Measurements from ENCODE around the gene SOX12.

SOX12 gene

GRCh38 chr20:341682-342081 lies 16.3 kb downstream of the SOX12 start:
- TF ChIP-seq, protein P1, sequence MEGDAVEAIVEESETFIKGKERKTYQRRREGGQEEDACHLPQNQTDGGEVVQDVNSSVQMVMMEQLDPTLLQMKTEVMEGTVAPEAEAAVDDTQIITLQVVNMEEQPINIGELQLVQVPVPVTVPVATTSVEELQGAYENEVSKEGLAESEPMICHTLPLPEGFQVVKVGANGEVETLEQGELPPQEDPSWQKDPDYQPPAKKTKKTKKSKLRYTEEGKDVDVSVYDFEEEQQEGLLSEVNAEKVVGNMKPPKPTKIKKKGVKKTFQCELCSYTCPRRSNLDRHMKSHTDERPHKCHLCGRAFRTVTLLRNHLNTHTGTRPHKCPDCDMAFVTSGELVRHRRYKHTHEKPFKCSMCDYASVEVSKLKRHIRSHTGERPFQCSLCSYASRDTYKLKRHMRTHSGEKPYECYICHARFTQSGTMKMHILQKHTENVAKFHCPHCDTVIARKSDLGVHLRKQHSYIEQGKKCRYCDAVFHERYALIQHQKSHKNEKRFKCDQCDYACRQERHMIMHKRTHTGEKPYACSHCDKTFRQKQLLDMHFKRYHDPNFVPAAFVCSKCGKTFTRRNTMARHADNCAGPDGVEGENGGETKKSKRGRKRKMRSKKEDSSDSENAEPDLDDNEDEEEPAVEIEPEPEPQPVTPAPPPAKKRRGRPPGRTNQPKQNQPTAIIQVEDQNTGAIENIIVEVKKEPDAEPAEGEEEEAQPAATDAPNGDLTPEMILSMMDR (IDR thresholded peaks at IDR 0.05; ENCODE audit: extremely low read depth, missing control alignments): no peak
- DNase-seq (ENCODE audit: low spot score): no peak

- TF ChIP-seq, protein P1 (IDR thresholded peaks at IDR 0.05; ENCODE audit: extremely low read depth, missing control alignments): no peak
- no peak for DNase-seq (ENCODE audit: low spot score)
Observed at GRCh38 chr20:343107-343506, 17.8 kb downstream of the SOX12 start.

DNA sequence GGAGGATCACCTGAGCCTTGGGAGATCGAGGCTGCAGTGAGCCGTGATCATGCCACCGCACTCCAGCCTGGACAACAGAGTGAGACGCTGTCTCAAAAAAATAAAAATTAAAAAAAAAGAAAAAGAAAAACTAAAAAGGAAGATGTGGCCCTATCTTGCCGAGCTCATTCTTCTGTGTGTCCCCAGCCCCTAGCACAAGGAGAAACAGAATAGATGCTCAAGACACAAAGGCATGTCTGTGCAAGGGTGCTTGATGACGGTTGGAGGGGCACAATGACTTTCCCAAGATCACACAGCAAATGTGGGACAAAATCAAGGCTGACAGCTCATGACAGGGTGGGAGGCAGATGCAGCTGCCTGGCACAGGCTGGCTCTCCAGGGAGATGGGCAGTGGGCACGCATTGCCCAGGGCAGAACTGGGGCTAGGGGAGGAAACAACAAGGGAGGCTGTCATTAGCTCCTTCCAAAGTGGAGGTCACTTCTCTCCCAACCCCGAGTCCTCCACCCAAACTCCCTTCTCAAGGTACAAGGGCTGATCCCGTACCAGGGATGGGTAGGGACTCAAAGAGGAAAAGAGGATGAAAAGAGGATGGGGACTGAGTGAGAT lies 20.8 kb downstream of the SOX12 start:
- TF ChIP-seq, protein P1 (IDR thresholded peaks at IDR 0.05; ENCODE audit: extremely low read depth, missing control alignments): no peak
- DNase-seq (ENCODE audit: low spot score): no peak

- TF ChIP-seq, protein P1 (IDR thresholded peaks at IDR 0.05; ENCODE audit: extremely low read depth, missing control alignments): no peak
- DNase-seq (ENCODE audit: low spot score): peak; percentile 89
Observed at GRCh38 chr20:346640-347316, 21.4 kb downstream of the SOX12 start, which contains the start of gene NRSN2. NRSN2 (plus strand) TSS chr20:347111; CDS start chr20:349644, 2,533 bp downstream.

- TF ChIP-seq, protein P1 (IDR thresholded peaks at IDR 0.05; ENCODE audit: extremely low read depth, missing control alignments): no peak
- no peak for DNase-seq (ENCODE audit: low spot score)
Observed at GRCh38 chr20:347317-347639, 21.9 kb downstream of the SOX12 start.

- TF ChIP-seq, protein P1 (IDR thresholded peaks at IDR 0.05; ENCODE audit: extremely low read depth, missing control alignments): no peak
- peak; percentile 98 for DNase-seq (ENCODE audit: low spot score)
Observed at GRCh38 chr20:347640-348484, 22.5 kb downstream of the SOX12 start.
